NCI-H2107 treated with DMSO at 0.1 percent for 48 hours (cell line): ENCODE measurements around the gene RBM20.

ENCODE experiments used
- DNase-seq: peaks from one replicate; lab custom pipeline; 2025; ENCODE audit not compliant: unreplicated experiment; lab: John Stamatoyannopoulos, UW

RBM20 gene

GRCh38 chr10:110827875-110828274 lies 183.7 kb downstream of the RBM20 start:
- DNase-seq = no peak

DNA sequence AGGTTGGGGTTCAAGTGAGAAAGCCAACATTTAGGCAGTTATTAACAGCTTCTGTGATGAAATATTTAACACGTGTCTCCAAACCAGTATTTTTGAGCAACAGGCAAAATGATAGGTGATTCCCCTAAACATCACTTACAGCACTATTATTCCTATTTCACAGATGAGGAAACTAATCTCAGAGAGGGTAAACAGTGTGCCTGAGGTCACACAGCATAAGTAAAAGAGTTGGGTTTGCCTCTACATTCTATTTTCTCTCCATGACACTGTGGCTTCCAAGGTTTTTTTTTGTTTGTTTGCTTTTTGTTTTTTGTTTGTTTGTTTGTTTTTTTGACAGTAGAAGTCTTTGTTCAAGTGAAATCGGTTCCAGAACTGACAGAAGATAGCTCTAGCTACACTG lies 184.4 kb downstream of the RBM20 start:
- no peak for DNase-seq

GRCh38 chr10:110829721-110830410 lies 185.7 kb downstream of the RBM20 start:
- no peak for DNase-seq

GRCh38 chr10:110833234-110833940 lies 189.3 kb downstream of the RBM20 start:
- DNase-seq = peak; percentile 62

- peak; percentile 64 for DNase-seq
Observed at GRCh38 chr10:110833941-110834628, 189.9 kb downstream of the RBM20 start.

- DNase-seq = peak; percentile 83
Observed at GRCh38 chr10:110834629-110835301, 190.6 kb downstream of the RBM20 start.

- no peak for DNase-seq
Observed at GRCh38 chr10:110835841-110836240, 191.7 kb downstream of the RBM20 start.

DNA sequence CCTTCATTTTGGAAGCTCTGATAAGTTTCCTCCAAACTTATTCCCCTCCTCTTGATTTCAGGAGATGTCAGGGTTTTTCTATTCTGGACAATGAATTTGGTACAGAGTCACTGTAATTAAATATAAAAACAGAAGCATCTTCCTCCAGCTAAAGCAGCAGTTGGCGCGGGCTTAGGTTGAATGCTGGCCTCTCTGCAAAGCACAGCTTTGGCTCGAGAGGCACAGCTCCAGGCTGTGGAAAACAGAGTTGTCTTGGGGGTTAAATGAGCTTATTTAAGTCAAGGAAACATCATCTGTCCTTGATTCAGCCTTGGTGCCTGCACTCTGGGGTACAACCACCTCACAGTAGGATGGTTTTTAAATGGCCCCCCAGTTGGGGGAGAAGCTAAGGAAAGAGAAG lies 192.6 kb downstream of the RBM20 start:
- DNase-seq = no peak

GRCh38 chr10:110837418-110838171 lies 193.5 kb downstream of the RBM20 start:
- no peak for DNase-seq

DNA sequence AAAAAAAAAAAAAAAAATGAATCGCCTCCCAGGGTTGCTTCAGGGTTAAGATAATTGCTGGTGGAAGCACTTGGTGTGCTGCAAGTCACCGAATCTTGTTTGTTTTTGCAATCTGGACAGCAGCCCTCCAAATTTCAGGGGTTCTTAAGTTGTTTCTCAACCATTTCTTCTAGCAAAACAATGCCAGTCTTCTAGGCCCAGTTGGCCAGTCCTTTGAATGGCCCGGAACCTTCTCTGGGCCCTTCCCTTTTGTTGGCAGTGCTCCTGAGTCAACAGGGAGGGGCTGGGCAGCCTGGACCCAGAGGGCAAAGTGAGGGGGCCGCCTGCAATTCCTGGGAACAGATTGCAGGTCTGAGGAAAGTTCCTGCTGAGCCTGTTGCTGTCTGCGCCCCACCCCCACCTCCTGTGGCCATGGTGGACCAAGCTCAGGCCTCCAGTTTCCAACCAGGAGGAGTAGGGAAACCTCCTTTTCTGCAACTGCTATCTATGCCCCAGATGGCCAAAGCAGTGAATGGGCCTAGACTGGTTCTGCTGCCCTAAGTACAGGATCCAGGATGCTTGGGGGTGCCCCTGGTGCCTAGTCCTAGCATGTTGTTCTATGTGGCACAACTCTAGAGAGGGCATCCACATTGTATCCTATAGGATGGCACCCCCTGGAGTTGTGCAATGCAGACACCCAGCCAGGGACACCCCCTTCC lies 196.2 kb downstream of the RBM20 start:
- no peak for DNase-seq

- DNase-seq = no peak
Observed at GRCh38 chr10:110840923-110841428, 196.8 kb downstream of the RBM20 start.

- DNase-seq = no peak
Observed at GRCh38 chr10:110841767-110842267, 197.7 kb downstream of the RBM20 start.

DNA sequence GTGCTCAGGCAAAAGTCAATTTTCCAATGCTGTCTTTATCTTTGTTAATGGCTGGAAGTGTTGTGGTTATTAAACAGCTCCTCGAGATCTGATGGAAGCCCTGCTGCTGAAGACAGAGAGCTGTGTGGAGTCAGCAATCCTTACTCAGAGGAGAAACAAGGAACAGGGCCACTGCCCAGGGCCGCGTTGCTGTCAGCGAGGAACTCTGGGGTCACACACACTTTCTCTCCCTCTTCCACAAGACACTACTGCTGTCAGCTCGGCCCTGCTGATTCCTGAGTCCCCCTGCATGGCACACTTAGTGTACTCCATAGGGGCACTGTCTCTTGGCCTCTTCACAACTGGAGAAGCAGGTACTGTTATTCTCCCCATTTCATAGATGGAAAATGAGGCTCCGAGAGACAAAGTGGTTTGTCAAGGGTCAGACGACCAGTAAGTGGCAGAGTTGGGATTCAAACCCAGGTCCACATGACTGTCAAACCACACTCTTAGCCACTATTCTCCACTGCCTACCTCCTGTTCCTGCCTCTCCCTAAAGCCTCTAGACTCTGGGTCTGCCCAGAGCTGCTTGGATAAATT lies 198.3 kb downstream of the RBM20 start:
- DNase-seq = no peak

GRCh38 chr10:110843031-110843430 lies 198.9 kb downstream of the RBM20 start:
- no peak for DNase-seq

DNA sequence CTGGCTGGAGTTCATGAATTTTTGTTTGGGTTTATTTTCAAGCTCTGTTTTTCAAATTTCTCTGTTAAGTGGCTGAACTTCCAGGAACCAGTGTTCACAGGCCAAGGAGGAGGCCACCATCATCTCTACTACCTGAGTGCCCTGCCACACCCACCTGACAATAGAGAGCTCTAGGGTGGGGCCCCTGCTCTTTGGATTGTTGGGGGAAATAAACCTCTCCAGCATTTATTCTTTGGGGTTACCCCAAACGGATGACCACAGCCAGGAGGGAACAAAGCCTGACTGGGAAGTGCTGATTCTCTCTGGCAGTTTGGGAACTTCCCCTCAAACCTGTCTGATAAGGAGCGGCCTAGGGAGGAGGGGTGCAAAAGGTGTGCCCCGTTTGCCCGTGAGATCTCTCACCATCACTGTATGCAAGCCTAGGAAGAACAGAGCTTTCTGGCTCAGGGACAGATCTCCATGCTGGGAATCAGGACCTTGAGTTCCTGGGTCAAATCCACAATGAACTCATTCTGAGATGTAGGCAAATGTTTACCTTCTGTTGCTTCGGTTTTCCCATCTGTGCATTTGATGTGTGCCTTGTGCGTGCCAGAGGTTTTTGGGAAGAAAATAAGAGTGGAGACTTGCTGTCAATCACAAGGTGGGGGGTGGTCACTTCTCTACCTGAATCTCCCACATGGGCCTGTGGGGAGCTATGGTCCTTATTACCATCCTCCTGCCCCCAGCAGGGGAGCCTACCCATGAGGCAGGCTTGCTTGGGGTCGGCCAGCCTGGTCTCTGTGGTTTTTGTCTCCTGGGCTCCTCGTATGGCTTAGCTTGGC lies 199.9 kb downstream of the RBM20 start:
- no peak for DNase-seq

- DNase-seq = no peak
Observed at GRCh38 chr10:110844617-110844881, 200.4 kb downstream of the RBM20 start.

DNA sequence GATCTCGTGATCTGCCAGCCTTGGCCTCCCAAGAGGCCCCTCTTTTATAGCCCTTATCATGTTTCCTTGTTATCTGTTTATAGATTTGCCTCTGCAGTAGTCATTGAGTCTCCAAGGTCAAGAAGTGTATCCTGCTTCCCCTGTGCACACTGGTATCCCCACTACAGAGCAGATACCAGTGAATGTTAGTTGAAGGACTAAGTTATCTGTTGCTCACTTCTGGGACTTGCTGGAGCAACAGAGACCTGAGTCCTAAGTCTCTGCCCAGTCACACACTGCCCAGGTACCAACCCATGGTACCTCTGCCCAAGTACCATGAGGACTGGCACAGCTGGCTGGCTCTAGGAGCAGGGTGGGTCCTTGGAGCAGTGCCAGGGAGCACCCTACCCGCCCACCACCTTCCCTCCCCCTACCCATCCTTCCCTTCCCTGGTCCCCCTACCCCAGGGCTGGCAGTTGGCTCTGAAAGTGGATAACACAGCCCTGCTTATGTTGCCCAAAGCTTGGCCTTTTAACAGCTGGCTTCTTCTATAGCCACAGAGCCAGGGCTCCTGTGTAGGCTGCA lies 201.1 kb downstream of the RBM20 start:
- DNase-seq = no peak

- DNase-seq = peak; percentile 27
Observed at GRCh38 chr10:110845756-110846620, 201.9 kb downstream of the RBM20 start.
